HG03571 (cell line): ENCODE measurements around the gene DCTD.
"Not testable (repeated sequence)": the region's sequence is repeated elsewhere in the genome, so short reads cannot be mapped to it uniquely, and the experiment has no call there.

ENCODE experiments used
- ATAC-seq: cut with Tn5 transposase; IDR thresholded peaks from one replicate; pipeline ENCODE4 v1.9.1; 2021; ENCODE audit not compliant: unreplicated experiment

DCTD gene

DNA sequence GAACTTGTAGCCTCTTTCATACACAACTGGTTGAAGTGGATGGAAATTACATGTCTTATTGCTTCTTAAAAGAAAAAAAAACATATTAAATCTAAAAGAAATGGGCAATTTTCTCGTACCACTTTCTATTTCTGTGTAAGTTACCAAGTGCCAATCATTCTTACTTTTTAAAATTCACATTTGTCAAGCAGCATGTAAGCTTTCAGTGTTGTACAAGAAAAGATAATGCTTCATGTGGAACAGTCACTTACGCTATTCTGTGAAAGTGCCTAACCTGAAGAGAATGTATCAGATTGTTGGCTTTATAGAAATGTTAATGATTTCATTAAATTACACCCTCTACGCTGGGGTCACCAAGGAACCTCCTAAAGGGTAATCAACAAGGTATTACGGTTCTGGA is 4.4 kb upstream of the DCTD start:
- ATAC-seq, result no peak

DNA sequence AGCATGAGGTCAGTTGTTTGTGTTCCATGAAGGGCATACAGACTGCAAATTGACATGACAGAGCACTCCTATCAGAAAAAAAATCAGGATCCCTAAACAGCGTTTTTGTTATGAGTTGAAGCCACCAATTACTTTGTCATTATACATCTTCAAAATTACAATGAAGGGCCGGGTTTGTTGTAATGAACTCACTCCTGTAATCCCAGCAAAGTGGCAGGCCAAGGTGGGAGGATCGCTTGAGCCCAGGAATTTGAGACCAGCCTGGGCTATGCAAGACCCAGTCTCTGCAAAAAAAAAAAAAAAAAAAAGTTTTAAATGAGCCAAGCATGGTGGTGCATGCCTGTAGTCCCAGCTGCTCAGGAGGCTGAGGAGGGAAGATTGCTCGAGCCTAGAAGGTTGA is 3.5 kb upstream of the DCTD start:
- ATAC-seq, result no peak

DNA sequence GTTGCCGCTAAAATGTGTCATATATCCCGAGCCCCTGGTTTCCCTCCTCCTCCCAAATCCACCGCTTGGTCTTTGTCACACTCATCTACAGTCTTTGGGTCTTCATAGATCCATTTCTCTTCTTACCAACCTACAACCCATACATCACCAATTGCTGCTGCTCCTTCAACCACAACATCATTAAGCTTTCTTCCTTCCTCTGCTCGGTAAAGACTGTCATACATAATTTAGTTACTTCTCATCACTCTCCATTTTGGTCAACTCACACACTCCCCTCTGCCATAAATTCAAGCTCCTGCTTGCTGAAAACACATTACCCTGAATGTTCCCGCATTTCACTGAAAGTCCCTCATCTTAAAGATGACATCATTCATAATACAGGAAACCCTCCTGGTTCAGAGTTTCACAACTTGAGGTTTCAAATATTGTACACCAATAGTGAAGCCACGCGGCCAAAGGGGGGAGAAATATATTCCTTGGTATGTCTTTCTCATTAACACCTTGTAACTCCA is 1.7 kb upstream of the DCTD start:
- ATAC-seq, result peak; percentile 24

DNA sequence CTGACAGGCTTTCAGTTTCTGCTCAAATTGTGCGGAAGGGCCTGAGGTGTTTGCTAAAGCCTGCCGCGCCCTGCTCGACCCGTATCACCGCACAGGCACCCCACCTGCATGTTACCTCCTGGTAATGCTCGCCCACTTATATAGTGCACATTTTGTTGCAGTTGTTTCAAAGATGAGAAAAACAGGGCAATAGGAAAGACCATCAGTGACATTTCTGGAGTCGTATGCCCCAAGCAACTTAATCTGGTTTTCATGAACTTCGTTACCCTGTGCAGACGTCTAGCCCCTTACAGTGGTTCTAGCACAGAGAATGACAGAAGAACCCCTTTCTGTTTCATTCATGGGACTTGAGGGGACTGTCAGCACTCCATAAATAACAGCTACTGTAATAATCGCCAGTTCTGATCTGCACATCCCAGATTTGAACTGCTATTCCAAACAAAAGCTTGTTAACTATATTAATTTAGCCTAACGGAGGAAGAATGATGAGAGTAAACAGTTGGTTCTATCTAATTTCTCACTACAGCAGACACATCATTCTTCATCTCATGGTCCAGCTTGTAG is 940 bp upstream of the DCTD start:
- peak; percentile 11 for ATAC-seq

DNA sequence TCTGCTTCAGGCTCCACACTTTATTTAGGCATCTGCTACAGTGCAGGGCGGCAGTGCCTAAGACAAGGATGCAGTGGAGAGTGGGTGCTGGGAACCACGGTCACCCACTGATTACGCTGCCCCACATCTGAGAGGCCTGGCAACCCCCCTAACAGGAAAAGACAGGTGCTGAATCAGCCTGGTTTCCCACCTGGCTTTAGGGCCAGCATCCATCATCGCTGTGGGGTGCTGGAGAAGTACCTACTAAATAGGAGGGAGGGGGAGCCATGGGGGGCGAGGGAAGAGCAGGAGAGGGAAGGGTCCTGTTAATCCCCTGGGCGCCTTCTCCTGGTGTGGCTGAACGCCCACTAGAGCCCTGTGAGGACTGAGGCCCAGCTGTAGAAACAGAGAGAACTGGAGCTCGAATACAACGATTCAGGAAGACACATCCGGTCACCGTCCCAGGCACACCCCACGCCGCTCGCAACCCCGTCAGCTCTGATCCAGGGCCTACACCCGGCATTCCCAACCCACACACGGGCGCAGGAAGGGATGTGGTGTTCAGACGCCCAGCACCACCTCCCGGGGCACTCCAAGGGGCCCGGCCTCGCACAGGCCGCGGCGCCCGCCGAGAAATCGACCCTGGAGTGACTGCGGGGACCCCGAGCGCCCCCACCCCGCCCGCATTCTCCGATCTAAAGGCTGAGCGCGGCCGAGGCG is 554 bp downstream of the DCTD start:
- peak; percentile 18 for ATAC-seq

DNA sequence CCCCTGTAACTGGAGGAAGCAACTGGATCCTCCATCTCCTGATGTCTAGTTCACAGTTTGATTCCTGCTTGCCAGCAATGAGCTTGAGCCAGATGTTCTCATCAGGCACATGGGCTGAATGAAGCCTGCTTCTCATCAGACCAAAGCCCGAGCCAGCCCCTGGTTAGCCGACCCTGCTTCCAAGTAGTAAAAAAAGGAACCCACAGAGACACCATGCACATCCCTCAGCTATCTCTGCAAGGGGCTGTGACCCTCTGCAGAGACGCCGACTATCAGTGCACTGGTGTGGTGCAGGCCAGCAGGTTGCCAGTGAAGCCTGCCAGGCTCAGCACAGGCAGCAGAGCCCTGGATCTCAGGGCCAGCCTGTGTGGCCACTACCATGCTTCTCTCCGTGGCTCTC is 2.8 kb downstream of the DCTD start:
- no peak for ATAC-seq

DNA sequence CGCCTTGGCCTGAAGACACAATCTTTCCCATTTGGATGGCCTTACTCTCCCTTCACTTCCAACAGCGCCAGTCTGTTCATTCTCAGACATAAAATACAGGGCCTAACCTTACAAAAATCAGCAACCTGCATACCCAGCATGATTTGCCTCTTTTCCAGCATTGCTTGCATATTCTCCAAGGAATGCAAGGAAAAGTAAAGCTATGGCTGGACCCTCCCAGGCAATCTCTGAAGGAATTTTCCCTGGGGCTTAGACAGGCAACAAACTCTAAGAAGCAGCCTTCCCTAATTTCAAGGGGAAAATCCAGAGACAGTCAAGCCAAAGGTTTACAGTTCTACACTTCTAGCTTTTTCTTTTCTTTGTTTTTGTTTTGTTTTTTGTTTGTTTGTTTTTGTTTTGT is 3.6 kb downstream of the DCTD start:
- ATAC-seq, result no peak

DNA sequence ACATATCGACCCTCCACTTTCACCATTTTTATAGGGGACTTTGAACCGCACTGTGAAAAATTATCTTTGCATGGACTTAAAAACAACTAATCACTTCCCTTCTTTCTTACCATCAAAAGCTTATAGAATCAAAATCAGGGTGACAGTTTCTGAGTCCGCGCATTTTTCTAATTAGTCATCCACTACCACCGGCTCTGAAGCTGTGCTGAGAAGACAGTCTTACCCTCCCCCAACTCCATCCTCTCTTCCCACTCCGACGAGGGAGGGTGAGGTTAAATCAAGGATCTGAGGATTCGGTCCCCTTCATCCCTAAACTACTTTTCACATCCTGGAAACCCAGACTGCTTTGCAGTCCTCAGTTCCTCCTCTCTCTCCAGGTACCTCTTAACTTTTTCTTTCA is 4.2 kb downstream of the DCTD start:
- no peak for ATAC-seq

DNA sequence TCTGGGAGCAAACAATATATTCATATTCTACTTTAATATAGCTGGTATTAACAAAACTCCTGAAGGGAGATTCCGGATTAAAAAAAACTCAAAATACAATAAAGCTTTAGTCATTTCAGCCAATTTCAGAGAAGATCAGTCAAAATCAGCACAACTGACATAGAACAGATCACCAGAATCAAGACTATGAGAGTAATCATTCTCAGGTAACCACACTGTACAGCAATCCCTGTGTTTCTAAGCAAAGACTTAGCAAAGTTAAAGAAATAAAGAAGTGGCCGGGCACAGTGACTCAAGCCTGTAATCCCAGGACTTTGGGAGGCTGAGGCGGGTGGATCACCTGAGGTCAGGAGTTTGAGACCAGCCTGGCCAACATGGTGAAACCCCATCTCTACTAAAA is 9.1 kb downstream of the DCTD start:
- no peak for ATAC-seq

DNA sequence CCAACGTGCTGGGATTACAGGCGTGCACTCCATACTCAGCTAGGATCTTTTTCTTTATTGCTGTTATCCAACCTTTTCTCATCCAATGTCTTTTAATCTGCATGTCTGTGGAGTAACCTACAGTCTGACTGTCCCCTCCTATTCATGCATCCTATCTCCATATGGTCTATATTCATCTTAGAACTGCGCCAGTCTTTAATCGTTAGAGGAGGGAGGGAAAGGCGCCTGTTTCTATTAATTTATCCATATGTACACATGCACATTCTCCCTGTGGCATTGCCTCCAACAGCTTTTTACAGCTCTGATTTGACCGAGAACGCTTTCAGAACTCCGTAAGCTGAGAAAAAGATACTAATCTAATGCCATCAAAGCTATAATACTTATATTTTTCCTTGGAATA is 9.8 kb downstream of the DCTD start:
- no peak for ATAC-seq

DNA sequence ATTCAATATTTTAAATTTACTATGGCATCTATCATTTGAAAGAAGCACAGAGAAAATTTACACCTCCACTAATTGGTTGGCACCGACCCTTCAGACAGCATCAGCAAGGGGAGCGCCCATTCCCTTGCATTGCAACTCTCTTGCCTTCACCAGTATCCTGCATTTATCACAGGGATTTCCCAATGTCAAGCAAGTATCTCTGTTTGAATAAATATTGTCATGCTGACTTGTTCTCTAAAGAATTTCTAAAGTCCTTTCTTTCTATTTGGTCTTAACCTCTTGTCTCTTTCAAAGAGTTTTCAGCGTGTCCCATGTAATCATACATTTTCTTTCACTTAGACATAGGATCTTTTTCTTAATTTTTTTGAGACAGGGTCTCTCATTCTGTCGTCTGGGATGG is 10.4 kb downstream of the DCTD start:
- ATAC-seq, result no peak

DNA sequence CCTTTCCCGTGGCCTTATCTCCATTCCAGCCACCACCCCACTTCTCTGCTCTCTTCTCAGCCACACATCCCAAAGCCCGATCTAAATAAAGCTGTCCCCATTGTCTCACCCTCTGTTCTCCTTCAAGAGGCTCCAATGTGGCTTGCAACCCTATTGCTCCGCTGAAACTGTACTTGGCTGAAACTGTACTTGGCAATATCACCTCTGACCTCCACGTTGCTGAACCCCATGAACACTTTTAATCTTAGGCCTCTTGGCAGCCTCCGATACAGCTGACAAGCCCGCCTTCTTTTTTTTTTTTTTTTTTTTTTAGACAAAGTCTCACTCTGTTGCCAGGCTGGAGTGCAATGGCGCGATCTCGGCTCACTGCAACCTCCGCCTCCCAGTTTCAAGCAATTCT is 12.1 kb downstream of the DCTD start:
- ATAC-seq, result no peak

DNA sequence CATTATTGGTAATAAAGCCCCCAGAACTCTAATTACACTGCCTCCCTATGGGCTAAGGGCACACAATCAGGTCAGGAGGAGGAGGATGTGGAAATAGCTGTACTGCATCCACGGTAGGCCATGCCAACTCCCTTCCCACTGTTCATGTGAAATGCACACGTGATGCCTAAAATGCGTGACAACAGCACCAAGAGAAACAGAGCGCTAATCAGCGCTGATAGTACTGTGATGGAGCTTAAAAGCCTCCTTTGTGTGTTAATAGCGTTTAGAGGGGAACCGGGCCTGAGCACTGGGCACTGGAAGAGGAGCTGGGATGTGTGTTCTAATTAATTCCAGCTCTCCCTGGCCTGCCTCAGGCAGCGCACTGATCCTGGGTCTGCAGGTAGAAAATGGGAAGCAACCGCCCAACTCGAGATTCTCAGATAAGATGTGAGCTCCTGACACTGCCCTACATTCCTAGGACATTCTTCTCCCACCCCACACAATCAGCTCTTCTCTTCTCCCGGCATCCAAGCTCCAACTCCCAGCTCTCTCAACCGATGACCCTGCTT is 12.9 kb downstream of the DCTD start:
- ATAC-seq, result no peak

DNA sequence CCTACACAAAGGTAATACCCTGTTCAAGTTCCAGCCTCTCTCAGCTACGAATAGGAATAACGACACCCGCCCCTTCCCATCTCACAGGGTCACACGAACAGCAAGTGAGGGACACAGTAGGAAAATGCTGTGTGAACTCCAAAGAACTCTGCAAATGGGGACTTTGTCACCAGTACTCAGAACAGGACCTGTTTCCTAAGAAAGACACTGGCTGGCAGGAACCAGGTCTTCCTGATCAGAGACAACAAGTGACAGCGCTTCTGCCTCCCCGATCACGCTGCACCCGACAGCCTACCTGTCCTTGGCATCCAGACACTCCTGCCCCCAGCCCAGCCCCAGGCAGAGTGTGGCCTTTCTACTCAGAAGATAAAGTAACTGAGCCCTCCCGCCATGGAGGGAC is 14.2 kb downstream of the DCTD start:
- no peak for ATAC-seq

DNA sequence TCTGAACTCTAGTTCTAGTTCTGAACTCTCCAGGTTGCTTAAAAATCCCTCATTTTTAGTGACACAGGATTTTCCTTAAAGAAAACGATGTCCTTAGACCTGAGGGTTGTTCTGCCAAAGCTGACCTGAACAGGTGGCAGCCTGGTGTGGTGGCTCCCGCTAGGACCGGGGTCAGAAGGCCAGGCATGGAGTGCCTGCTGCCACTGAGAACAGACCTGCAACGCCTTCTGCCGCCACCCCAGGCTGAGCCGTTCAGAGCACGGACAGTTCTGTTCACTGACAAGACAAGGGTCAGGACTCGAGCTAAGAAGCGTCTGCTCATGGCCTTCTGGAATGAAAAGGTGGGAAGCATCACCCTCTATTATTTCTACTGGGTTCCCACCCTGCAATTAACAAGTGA is 15.8 kb downstream of the DCTD start:
- no peak for ATAC-seq

DNA sequence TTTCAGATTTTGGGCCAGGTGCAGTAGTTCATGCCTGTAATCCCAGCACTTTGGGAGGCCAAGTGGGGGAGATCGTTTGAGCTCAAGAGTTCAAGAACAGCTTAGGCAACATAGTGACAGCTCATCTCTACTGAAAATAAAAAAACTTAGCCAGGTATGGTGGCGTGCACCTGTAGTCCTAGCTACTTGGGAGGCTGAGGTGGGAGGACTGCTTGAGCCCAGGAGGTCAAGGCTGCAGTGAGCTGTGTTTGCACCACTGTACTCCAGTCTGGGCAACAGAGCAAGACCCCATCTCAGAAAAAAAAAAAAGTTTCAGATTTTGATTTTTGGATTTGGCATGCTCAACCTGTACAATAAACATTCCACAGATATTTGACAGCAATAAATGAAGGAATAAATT is 17.2 kb downstream of the DCTD start:
- not testable (repeated sequence) for ATAC-seq

DNA sequence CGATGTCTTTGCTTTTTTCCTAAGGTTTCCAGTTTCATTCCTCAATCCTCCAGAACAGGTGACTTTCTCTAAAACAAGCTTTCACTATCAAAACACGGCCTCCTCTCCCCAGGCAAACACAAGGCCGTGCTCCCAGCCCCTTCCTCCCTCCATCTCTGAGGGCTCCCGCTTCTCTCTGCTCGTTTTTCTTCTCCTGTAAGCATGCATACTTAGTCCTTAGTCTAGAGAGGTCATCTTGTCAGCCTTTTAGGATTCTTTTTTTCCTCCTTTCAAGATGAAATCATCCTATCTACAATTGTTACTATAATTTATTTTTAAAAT is 18.7 kb downstream of the DCTD start:
- no peak for ATAC-seq

DNA sequence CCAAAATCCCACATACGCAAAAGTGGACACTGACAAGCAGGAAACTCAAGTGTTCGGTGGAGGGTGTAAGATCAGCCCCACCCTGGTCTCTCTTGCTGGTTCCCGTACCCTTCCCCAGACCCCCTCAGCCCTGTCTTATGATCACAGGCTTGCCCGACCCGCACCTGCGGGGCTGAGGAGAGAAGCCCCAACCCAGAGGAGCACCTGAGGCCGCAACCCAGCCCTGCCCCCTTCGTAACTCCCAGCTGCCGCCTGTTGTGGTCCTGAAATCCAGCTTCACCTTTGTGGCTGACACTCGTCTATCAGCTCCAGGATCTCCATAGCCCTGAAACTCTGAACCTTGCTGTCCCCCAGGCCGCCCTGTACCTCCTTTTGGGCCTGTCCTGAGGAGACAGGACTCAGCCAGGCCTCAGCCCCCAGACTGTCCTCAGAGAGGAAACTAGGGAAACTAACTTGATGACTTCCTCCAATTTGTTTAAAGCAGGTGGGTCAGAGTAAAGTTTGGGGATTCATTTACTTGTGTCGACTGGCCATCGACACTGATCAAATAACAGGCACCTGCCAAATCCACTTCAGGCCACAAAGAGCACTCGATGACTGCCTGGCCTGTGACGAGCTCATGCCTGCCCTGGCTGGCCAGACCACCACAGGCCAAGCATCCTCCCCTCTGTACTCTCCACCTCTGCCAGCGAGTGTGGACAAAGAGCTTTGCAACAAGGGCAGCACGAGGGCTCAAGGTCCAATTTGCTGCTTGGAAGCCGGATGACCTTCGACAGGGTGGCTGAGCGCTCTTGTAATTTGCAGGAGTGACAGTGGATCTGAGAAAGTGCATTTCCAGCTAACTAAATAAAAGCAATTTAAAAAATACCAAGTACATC is 19.3 kb downstream of the DCTD start:
- no peak for ATAC-seq

DNA sequence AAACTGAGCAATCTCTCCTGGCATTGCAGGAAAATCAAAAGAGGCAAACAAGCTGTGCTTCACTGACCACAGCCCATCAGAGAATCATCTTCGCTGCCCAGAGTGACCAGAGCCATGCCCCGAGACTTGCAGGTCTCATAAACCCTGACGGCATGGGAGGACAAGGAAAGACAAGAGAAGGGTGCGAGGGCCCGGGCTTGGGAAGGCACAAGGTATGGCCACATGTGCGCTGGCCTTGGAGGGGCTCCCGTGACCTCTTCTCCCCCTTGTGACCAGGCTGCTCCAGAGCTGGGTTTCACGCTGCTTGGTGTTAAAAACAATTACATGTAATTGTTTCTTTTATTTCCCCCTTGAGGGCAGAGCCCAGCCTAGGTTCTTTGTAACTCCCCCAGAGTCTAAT is 20.8 kb downstream of the DCTD start:
- ATAC-seq, result no peak

DNA sequence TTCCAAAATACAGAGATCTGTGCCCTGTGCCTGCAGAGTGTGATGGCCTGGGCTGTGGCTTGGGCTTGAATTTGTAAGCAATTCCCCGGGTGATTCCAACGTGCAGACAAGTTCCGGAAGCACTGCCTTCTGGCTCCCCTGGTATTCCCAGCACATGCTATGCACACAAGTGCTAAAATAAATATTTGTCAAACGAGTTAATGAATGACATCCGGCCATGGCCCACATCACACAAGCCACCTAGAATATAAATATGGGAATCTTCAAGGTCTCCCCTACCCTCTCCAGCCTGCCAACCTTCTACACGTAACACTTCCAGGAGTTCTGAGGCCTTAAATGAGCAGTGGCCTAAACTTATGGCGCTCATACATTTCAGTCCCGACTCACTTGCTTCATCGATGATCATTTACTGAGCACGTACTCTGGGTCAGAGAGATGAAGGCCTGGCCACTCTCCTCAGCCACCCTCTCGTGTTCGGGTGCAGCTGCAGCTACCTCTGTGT is 21.3 kb downstream of the DCTD start:
- no peak for ATAC-seq

DNA sequence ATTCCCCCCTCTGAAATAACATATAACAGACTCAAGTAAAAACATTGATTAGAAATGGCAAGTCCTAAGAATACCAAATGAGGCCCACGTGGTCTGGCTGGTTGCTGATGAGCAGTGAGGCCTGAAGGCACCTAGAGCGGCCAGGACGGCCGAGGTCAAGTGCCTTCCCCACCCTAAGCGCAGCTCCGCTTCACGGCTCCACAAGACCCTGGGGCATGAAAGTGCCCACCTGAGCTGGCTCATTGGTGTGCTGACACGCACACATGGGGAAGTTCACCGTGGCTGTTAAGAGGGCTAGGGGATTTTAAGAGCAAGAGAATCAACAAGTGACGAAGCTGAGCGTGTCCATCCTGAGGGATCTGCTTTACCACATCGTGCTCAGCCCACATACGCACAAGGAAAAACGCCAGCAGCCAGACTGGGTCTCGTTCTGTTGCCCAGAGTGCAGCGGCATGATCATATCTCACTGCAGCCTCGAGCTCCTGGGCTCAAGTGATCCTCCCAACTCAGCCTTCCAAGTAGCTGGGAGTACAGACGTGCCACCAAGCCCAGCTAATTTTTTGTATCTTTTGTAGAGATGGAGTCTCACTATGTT is 22.4 kb downstream of the DCTD start:
- no peak for ATAC-seq
